CD4-positive, alpha-beta T cell treated with Interleukin-10 for 1 hour (primary cell): ENCODE data around the gene FARS2.

Experiments
- DNase-seq: peaks from one replicate; pipeline ENCODE4 v3.0.0-alpha.2; 2020

Gene FARS2

GRCh38 chr6:5749016-5749650 is 487.8 kb downstream of the FARS2 start:
- DNase-seq, result no peak

- DNase-seq, result no peak
These were observed 488.4 kb downstream of the FARS2 start for GRCh38 chr6:5749651-5750215.

GRCh38 chr6:5751525-5752390 is 490.4 kb downstream of the FARS2 start:
- no peak for DNase-seq

- DNase-seq, result no peak
These were observed 491.0 kb downstream of the FARS2 start for GRCh38 chr6:5752391-5752680.

GRCh38 chr6:5753209-5753608 is 491.9 kb downstream of the FARS2 start:
- DNase-seq, result no peak

- DNase-seq, result no peak
These were observed 493.6 kb downstream of the FARS2 start for GRCh38 chr6:5754904-5755303.

- no peak for DNase-seq
These were observed 498.3 kb downstream of the FARS2 start for GRCh38 chr6:5759571-5759970.

GRCh38 chr6:5761370-5761769 is 500.1 kb downstream of the FARS2 start:
- no peak for DNase-seq

- no peak for DNase-seq
These were observed 501.3 kb downstream of the FARS2 start for GRCh38 chr6:5762561-5762968.

GRCh38 chr6:5763407-5763806 is 502.1 kb downstream of the FARS2 start:
- no peak for DNase-seq

GRCh38 chr6:5763871-5764270 is 502.6 kb downstream of the FARS2 start:
- DNase-seq, result no peak

- no peak for DNase-seq
These were observed 503.2 kb downstream of the FARS2 start for GRCh38 chr6:5764401-5764955.

- DNase-seq, result no peak
These were observed 503.9 kb downstream of the FARS2 start for GRCh38 chr6:5765141-5765760.

- no peak for DNase-seq
These were observed 504.9 kb downstream of the FARS2 start for GRCh38 chr6:5766260-5766659.

- no peak for DNase-seq
These were observed 506.2 kb downstream of the FARS2 start for GRCh38 chr6:5767471-5767870.

- DNase-seq, result no peak
These were observed 509.9 kb downstream of the FARS2 start for GRCh38 chr6:5771211-5771610.

GRCh38 chr6:5771759-5772390 is 510.6 kb downstream of the FARS2 start:
- DNase-seq, result no peak

- no peak for DNase-seq
These were observed 511.3 kb downstream of the FARS2 start for GRCh38 chr6:5772408-5773120.

GRCh38 chr6:5776104-5776503 is 514.8 kb downstream of the FARS2 start:
- no peak for DNase-seq

- DNase-seq, result no peak
These were observed 515.5 kb downstream of the FARS2 start for GRCh38 chr6:5776706-5777390.

- DNase-seq, result no peak
These were observed 517.1 kb downstream of the FARS2 start for GRCh38 chr6:5778317-5778857.
